ENCODE data around the gene SIRPB2. TPM values are rescaled to one million over a fixed set of nuclear protein-coding genes. Genes with fewer than 3 reads are reported as not detected.

The SIRPB2 gene
- polyA plus RNA-seq, 4 donors, result 0.25 to 0.75 (median 0.45) TPM

DNA sequence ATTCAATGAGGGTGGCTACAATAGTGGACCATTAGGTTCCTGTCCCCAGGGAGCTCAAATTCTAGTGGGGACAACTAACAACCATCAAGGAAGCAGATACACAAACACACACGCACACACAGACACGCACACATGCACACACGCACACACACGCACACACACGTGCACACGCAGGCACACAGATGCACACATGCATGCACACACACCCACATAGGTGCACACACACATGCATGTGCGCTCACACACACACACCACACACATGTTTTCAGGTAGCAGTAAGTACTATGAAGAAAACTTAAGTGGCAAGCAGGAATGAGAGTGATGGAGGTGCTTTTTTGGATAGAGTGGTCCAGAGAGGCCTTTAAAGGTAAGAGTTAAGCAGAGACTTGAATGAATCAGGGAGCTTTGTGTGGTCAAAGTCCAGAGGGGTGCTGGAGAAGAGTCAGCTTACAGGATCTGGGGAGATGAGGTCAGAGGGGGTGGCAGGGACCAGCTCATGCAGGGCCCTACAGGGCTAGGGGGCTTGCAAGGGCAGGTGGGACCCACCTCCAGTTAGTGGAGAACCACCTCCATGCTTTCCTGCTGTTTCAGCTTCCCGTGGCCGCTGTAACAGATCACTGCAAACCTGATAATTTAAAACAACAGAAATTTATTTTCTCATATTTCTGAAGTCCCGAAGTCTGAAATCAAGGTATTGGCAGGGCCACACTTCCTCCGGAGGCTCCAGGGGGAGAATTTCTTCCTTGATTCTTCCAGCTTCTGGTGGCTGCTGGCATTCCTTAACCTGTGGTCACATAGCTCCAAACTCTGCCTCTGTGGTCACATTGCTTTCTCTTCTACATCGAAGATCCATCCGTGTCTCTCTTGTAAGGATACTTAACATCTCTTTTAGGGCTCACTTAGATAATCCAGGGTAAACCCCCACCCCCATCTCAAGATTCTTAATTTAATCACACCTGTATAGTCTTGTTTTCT, 17.7 kb downstream of the SIRPB2 start:
- no peak for DNase-seq (ENCODE audit: low read depth in 4 of 4, low spot score in 3 of 4)

DNA sequence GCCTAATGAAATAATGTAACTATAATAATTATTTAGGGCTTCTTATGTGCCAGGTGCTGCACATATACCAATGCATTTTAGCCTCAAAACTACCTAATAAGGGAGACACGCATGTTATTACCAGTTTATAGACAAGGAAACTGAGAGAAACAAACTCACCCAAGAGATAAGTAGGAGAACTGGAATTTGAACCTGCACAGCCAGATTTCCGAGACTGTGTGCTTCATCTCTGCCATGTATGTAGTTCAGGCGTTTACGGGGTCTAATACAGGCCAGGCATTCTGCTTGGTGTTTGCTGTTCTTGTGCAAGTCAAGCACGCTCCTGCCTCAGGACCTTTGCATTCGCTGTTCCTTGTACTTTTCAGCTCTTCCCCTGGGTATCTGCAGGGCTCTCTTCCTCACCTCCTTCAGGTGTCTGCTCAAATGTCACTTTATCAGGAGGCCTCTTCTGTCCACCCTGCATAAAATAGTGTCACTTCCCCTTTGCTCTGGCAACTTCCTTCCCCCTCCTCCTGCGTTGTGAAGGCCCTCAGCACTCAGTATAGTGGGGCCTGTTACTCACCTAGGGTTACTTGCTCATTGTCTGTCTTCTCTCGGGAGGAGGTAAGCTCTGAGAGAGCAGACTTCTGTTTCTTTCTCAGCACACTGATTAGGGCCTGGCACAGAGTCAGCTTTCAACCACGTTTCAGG, 18.5 kb downstream of the SIRPB2 start:
- no peak for DNase-seq (ENCODE audit: low read depth in 4 of 4, low spot score in 3 of 4)

DNA sequence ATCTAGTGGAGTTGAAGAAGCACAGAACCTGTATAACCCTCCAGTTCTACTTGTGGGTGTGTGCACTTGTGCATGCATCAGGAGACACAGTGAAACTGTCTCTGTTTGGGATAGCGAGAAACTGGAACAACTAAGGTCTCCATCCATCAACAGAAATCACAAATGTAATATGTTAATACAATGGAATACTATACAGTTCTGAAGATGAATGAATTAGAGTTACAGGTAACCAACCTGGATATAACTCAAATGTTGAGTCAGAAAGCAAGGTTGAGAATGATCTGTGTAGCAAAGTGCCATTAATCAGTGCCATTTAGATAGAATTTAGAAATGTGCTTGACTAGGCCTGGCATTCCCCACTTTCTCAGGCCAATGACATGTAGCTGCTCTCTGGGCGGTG, 20.0 kb downstream of the SIRPB2 start:
- DNase-seq (ENCODE audit: low read depth in 4 of 4, low spot score in 3 of 4), result no peak

DNA sequence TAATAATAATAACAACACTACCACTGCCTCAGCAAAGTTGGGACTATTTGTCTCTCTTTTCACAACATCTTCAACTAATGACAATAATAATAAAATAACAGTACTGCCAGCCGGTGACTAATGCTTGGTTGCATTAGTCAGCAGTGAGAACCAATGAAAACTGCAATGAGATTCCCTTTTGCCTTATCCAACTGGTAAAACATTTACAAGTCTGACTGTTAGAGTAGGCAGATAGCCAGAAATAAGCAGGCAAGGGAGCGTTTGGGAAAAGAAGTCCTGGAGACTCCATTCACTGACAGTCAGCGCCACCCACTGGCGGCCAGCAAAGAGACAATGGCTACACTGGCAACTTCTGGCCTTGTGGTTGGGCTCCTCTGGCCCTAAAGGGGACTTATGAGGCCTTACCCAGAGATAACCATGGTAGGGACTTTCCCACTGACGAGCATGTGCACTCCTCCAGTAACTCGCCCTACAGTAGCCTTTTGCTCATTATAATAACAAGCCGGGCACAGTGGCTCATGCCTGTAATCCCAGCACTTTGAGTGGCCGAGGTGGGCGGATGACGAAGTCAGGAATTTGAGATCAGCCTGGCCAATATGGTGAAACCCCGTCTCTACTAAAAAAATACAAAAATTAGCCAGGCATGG, 21.2 kb downstream of the SIRPB2 start:
- DNase-seq (ENCODE audit: low read depth in 4 of 4, low spot score in 3 of 4), result peak; percentile 37 to 72 (median 61)

DNA sequence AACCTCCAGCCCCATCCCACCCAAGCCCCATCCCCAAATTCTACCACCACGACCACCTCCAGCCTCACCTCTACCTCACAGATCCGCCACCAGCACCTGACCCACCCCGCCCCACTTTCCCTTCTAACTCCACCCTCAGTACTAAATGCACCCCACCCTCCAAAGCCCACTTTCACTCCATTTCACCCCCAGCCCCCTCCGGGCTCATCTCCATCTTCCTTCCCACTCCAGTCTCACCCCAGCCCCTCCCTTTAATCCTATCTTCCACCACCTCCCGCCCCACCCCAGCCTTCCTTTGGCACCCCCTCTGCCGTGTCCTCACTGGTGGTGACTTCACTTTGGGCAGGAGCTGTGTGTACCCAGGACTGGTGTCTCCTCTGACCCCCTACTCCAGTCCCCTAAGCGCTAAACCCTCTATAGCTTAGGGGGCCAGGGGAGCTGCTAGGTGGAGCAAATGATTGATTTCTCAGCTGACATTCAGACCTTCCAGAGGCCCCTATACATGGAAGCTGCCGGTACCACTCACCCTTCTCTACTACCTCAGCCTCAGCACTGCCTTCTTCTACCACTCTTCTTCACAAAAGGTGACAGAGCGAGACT, 21.8 kb downstream of the SIRPB2 start:
- DNase-seq (ENCODE audit: low read depth in 4 of 4, low spot score in 3 of 4), result no peak

DNA sequence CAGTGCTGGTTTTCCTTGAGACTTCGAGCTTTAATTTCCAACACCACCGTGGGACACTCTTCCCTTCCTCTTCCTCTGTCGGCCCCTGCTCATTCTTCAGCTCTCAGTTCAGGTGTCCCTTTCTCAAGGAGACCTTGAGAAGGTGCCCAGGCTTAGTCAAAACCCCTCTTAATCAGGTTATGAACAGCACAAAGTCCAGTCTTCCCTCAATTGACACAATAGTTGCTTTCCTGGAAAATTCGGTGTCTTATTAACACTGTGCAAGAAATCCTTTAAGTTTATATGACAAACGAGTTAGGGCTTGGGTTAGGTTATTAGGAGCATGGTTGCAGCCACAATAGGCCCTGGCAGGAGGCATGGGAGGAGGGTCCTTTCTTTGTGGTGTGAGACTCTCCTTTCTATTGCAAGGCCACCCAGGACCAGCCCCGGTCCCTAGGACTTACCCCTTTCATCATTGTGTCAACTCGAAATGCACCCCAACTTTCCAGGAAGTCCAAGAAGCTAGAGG, 23.0 kb downstream of the SIRPB2 start:
- no peak for DNase-seq (ENCODE audit: low read depth in 4 of 4, low spot score in 3 of 4)

DNA sequence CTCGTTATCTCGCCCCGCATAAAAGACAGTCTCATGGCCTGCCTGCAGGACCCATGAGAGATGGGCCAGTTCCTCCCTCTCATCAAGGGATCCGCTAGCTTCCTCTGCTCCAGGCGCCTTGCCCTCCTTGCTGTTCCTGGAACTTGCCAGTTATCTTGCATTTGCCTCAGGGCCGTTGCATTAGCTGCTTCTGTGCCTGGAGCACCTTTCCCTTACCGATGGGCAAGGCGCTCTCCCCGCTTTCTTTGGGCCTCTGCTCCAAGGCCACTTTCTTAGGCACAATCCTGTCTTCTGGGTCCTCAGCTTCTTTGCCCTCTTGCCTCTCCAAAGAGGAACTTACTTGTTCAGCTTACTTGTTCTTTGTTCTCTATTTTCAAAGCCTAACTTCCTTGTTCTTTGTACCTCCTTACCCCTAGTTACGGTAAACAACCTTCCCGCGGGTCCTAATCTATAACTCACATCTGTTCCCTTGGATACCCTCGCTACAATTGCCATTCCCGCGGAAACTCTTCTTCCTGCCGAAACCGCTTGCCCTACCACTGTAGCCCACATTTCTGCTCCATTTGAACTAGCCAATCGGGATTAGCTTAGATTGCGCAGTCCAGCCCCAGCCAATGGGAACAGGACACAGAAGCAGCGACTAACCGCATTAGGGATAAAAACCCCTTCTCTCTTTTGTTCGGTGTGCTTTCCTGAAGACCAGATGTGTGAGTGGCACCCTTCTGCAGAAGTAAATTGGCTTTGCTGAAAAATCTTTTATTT, 23.7 kb downstream of the SIRPB2 start:
- DNase-seq (ENCODE audit: low read depth in 4 of 4, low spot score in 3 of 4), result no peak

DNA sequence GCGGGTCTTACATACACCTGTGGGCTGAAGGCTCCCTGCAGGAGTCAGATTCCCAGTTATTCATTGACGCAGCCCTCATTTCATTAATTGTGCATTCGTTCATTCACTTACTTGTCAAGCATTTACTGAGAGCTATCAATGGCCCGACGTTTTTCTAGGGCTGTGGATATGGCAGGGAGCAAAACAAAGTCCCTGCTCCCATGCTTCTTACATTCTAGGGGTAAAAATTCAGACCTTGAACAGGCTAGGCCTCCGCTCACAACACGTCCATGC, 24.2 kb downstream of the SIRPB2 start:
- DNase-seq (ENCODE audit: low read depth in 4 of 4, low spot score in 3 of 4), result no peak

DNA sequence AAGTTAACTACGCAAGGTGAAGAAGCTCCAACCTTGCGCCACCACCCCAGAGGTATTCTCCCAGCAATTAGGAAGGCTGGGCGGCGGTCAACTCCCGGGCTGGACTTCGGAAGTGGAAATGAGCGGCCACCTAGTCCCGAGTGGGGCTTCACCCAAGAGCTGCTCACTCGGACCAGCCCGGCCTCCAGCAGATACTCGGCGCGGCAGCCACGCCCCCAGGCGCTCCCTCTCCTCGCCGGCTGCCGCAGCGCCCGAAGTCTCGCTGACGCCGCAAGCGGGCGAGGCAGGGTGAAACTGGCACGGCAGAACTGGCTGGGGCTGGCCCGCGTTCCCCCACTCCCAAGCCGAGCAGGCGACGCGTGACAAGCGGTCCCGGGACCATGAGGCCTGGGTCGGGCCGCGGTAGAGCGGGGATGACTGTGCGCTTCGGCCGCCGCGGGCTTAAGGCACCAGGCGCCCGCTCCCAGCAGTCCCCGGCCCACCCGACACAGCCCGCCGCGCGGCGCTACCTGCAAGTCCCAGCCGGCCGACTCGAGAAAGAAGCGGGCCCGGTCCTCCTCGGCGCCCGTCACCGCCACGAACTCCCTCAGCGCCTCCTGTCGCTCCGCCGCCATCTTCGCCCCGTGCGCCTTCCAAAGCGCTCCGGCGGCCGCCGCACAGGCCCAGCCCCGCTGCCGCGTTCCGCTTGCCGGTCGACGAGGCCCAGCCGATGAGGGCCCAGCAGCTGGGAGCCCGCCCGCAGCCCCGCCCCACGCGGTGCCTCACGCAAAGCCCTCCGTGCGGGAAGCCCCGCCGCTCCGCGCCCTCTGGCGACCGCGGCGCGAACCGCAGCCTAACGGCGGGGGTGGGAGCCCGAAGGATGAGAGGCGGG, 24.8 kb downstream of the SIRPB2 start, which contains the start of gene NSFL1C:
Gene NSFL1C, minus strand, starts transcription at position 639 of the 871 bp plus-strand sequence. Its CDS starts 25 bp downstream, at position 614.
- peak; percentile 80 to 90 (median 90) for DNase-seq (ENCODE audit: low read depth in 4 of 4, low spot score in 3 of 4)

DNA sequence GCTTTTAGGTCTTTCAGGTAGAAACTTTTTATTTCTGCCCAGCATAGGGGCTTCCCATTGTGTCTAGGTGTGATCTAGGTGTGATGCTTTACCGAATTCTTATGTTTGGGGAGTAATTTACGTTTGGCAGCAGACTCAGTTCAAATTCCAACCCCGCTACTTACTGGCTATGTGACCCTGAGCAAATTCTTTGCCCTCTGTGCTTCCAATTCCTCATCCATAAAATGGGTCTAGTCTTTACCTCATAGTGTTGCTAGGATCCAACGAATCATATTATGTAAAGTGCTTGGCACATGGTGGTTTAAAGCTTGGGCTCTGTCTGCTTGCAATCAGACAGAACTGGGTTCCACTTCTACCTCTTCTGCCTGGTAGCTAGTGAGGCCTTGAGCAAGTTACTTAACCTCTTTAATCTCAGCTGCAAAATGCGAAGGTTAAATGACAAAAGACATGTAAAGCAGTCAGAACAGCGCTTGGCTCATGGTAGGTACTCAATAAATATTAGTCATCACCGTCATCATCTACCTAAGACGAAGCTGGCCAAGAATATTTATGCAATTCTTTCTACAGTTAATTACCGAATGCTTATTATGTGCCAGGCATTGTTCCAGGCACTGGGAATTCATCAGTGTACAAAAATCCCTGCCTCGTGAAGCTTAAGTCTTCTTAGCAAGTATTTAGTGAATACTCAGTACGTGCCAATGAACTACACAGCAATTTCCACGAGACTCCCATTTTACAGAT, 25.6 kb downstream of the SIRPB2 start:
- DNase-seq (ENCODE audit: low read depth in 4 of 4, low spot score in 3 of 4), result no peak

DNA sequence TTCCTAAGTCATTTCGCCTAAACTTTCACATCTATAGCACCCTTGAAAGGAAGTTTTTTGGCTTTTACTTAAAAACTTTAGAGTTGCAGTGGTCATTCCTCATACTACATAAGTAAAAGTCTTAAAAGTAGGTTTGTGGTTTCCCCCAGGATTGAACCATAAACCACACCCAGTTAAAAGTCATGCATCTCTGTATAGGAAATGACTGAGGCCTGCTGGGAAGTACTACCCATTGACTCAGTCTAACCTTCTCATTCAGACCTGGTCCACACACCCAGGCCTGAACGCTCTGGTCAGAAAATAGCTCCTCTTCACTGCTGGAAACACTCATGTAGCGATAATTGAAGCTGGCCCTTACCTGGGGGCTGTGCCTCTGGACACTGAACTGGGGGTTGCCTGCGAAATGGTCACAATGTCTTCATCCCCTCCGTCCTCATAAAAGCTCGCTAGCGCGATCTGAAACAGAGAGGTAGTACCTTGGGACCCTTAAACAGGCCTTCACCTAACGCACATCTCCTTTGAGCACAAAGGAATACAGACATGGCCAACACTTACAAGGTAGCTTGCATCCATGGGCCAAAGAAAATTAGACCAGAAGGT, 27.1 kb downstream of the SIRPB2 start:
- DNase-seq (ENCODE audit: low read depth in 4 of 4, low spot score in 3 of 4), result no peak

DNA sequence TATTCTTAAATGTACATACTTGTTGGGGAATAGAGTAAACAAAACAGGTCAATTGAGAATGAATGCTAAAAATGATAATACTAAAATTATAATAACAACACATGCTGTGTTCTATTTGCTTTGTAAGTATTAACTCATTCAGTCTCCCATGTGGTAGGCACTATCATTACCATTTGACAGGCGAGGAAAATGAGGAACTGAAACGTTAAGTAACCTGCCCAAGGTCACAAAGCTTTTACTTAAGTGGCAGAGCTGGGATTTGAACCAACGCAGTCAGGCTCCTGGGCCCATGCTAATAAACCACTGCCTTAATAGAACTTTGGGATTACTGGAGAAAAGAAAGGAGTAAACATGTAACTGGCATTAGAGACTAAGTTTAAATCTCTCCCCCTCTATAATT, 28.4 kb downstream of the SIRPB2 start:
- no peak for DNase-seq (ENCODE audit: low read depth in 4 of 4, low spot score in 3 of 4)

DNA sequence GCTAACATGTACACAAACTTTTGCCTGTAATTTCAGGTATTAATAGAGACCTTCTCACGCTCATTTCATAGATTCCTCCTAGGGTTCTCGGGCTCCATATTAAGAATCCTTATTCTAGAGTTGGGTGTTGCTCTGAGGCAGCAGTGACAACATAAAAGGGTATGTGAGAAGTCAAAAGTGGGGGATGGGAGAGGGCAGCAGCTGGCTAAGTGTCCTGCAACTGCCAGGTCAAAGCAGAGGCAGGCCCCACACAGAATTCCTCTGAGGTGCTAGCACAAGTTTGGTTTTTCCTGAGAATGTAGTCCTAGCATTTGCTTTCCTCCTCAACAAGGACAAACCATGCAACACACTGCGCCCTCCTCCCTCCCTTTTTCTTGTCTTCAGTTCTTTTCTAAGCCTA, 29.2 kb downstream of the SIRPB2 start:
- DNase-seq (ENCODE audit: low read depth in 4 of 4, low spot score in 3 of 4), result no peak

DNA sequence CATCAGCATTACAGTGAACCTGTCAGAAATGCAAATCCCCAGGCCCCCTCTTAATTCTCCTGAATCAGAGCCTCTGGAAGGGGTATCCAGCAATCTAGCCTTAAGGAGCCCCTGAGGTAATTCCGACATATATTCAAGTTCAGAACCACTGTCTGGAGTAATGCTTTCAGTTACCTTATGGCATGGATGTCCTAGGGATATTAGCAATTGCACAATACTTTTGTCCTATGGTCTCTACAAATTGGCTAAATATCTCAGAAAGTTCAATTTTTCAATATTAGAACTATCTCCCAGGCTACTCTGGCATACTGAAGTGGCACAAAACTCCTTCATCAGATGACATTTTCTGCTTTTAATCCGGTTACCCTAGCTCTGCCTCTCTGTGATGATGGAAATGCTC, 30.9 kb downstream of the SIRPB2 start:
- DNase-seq (ENCODE audit: low read depth in 4 of 4, low spot score in 3 of 4), result no peak

DNA sequence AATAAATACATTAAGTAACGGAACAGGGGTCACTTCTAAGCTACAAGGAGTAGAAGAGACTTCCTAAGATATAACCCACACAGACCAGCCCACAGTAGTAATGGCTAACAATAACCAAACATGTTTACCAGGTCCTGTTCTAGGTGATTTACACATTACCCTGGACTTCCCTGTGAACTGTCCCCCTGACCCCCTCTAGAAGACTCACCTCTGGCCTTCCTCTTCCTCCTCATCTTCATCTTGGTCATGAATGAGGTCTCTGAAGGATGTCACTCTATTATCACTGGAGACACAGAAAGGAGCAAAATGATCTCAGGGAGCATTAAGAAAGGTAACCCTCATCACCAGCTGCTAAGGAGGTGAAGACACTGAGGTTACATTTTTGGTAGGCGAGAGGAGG, 33.2 kb downstream of the SIRPB2 start:
- no peak for DNase-seq (ENCODE audit: low read depth in 4 of 4, low spot score in 3 of 4)

DNA sequence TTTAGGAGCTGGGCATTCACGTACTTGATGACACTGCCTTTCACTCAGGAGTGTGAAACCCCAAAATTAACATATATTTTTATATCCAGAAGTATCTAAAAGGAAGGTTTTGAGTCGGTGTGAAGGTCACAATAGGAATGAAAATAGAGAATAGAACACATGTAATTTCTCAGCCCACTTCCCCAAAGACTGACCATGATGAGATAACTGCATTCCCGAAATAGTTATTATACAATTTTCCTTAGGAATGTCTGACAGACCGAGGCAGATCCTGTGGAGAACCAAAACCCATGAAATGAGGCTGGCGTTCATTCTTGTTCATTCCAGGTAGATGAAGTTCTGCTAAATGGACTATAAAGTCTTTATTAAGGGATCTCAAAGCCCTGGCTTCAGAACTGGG, 34.9 kb downstream of the SIRPB2 start:
- no peak for DNase-seq (ENCODE audit: low read depth in 4 of 4, low spot score in 3 of 4)

DNA sequence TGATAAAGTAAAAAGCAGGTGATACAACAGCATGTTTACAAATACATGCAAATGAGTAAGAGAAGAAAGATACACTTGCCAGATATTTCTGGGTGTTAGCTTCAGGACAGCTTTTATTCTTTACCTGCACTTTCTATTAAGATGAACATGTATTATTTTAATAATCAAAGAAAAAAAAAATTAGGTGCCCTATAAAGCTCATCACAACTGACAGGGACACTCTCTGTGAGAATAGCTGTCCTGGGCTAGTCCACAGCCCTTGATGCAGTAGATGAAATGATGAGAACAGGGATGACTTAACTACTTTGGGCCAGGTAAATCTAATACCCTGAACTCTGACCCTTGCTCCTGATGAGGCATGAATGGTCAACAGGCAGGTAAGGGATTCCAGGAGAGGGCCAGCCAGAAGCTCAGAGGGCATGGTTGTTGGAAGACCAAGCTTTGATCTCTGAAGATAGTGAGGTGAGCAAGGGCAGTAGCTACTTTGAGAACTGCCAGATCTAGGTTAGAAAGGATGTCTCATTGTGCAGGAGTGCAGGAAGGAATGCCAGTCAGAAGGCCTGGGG, 40.2 kb downstream of the SIRPB2 start:
- DNase-seq (ENCODE audit: low read depth in 4 of 4, low spot score in 3 of 4), result no peak

DNA sequence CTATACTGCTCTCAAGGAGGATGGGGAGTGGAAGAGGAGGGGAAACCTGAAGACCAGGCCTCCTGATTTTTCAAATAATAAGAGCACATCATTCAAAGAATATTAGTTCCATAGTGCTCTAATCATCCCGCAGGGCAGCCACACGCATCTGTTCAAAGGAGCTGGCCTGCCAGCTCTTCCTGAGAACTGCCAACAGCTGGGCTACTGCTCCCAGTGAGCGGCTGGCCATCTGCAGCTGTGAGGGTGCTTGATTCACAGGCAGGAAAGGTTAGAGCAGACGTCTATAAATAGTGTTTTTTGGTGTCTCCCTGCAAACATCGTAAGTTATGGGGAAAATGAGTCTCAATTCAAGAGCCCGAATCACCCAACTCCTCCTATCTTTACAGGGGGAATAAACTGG, 41.9 kb downstream of the SIRPB2 start:
- DNase-seq (ENCODE audit: low read depth in 4 of 4, low spot score in 3 of 4), result no peak
